GM12878 (cell line): ENCODE results near the gene ERICH2.

ENCODE experiments used
- CTCF ChIP-seq, 3 experiments: IDR thresholded peaks in 2 of 3; conservative IDR thresholded peaks in 1 of 3; 2 replicates each; pipeline ENCODE4 v1.5.1; 2011; ENCODE audit warnings: low read depth in 3 of 3, low read length in 3 of 3, mild to moderate bottlenecking in 3 of 3, control low read depth in 2 of 3, moderate library complexity in 2 of 3, inconsistent platforms in 1 of 3, mixed read lengths in 1 of 3; ENCODE audit not compliant: control insufficient read depth in 2 of 3, insufficient read depth in 1 of 3; ENCODE audit errors: extremely low read depth in 1 of 3
- EGR1 ChIP-seq, 2 experiments: IDR thresholded peaks; 1 replicate in 1 of 2; 2 replicates in 1 of 2; pipeline ENCODE4 v1.6.1; 2011 to 2012; ENCODE audit warnings: low read depth in 2 of 2, low read length in 2 of 2, borderline replicate concordance in 1 of 2, mild to moderate bottlenecking in 1 of 2, moderate library complexity in 1 of 2
- ETV6 ChIP-seq, 2 experiments: fragments of 450-650 bp in 1 of 2; IDR thresholded peaks in 1 of 2; conservative IDR thresholded peaks in 1 of 2; 2 replicates each; pipeline ENCODE4 v1.6.1; 2014; ENCODE audit warnings: antibody characterized with exemption in 1 of 2, borderline replicate concordance in 1 of 2, low read depth in 1 of 2, mild to moderate bottlenecking in 1 of 2, moderate library complexity in 1 of 2
- FOS ChIP-seq: IDR thresholded peaks from 3 replicates; pipeline ENCODE4 v1.6.1; 2011; ENCODE audit warnings: borderline replicate concordance; ENCODE audit not compliant: insufficient read length; ENCODE audit errors: extremely low read depth
- IKZF1 ChIP-seq: fragments of 450-650 bp; conservative IDR thresholded peaks from 2 replicates; pipeline ENCODE4 v1.6.1; 2017; ENCODE audit warnings: antibody characterized with exemption, mild to moderate bottlenecking
- RCOR1 ChIP-seq: conservative IDR thresholded peaks from 2 replicates; pipeline ENCODE4 v1.6.1; 2012; ENCODE audit warnings: low read depth, low read length, improper control_type of control experiment
- REST ChIP-seq: IDR thresholded peaks from 2 replicates; pipeline ENCODE4 v1.6.1; 2012; ENCODE audit warnings: mild to moderate bottlenecking, low read depth, low read length
- SUZ12 ChIP-seq: fragments of 200-600 bp; sonication (generic); IDR thresholded peaks from one replicate; pipeline ENCODE4 v1.6.1; 2018; ENCODE audit warnings: antibody characterized with exemption, mild to moderate bottlenecking; ENCODE audit not compliant: unreplicated experiment

GRCh38 chr2:170806548-170806947, 36.4 kb downstream of the ERICH2 start:
- TF ChIP-seq RCOR1, result no peak
- no peak for TF ChIP-seq CTCF (IDR thresholded peaks at IDR 0.05 in 2 of 3, conservative IDR thresholded peaks at IDR 0.05 in 1 of 3; ENCODE audit: control insufficient read depth in 2 of 3, extremely low read depth in 1 of 3, insufficient read depth in 1 of 3, low read depth in 3 of 3, low read length in 3 of 3)
- no peak for TF ChIP-seq REST
- TF ChIP-seq ETV6 (conservative IDR thresholded peaks at IDR 0.05 in 1 of 2, IDR thresholded peaks at IDR 0.05 in 1 of 2; ENCODE audit: borderline replicate concordance in 1 of 2, low read depth in 1 of 2), result no peak
- no peak for TF ChIP-seq IKZF1
- no peak for TF ChIP-seq EGR1 (IDR thresholded peaks at IDR 0.05; ENCODE audit: borderline replicate concordance in 1 of 2, low read depth in 2 of 2, low read length in 2 of 2)
- TF ChIP-seq FOS, result no peak
- no peak for TF ChIP-seq SUZ12
